NCI-H524 treated with DMSO at 0.1 percent for 48 hours (cell line): ENCODE data around the gene NFIB.

Experiments used
- DNase-seq: peaks from one replicate; lab custom pipeline; 2025; lab: John Stamatoyannopoulos, UW

The NFIB gene

GRCh38 chr9:14306672-14307660 lies 7.0 kb downstream of the NFIB start:
- DNase-seq: no peak

DNA sequence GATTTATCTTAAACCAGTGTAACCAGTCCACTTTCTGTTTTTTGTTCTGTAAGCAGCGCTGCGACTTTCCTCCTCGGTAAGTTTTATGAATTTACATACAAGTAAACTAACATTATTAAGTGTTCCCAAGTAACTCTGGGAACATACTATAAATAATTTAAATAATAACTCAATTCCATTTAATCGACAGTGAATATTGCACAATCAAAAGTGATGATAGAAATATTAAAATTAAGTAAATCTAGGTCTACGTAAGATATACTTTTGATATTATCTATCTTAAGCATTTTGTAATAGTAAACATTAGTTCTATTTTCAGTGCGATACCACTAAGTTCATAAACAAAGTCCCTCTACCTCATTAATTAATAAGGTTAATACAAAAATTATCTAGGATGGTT lies 7.8 kb downstream of the NFIB start:
- DNase-seq: no peak

GRCh38 chr9:14304259-14304658 lies 9.7 kb downstream of the NFIB start:
- no peak for DNase-seq

- no peak for DNase-seq
Observed at GRCh38 chr9:14303521-14303920, 10.4 kb downstream of the NFIB start.

DNA sequence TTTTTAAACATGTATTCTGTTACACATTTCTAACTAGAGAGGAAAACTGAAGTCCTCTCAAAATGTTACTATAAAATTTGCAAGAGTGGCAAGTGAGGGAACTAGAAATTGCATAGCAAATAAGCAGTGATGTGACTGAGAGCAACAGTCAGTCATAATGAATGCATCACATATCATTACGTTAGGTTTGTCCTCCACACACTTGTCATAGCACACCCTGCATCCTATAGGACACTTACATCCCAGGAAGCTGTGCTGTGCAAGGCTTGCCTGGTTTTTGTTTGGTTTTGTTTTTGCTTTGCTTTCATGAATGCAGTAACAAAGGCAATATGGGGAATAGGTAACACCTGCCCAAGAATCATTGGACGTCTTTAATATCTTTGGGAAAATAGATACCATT lies 10.8 kb downstream of the NFIB start:
- no peak for DNase-seq

GRCh38 chr9:14302405-14302804 lies 11.5 kb downstream of the NFIB start:
- no peak for DNase-seq

DNA sequence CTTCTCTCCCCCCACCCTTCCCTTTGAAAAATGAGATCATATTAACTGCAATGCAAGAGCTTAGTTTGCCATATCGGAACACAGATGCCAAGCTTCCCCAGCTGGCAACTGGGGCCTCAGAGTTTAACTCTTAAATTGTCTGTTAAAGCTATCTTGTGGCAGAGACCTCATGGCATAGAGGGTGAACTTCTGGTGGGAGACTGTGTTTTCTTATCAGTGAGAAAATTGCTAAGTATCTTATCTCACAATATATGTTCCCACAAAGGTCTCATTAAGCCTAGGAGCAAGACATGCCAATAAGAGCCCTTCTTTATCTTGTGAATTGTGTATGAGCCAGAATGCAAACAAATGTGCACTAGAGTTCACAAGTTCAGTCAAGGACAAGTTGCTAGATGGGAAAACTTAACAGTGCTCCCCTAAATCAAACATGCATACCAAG lies 12.3 kb downstream of the NFIB start:
- DNase-seq: no peak

DNA sequence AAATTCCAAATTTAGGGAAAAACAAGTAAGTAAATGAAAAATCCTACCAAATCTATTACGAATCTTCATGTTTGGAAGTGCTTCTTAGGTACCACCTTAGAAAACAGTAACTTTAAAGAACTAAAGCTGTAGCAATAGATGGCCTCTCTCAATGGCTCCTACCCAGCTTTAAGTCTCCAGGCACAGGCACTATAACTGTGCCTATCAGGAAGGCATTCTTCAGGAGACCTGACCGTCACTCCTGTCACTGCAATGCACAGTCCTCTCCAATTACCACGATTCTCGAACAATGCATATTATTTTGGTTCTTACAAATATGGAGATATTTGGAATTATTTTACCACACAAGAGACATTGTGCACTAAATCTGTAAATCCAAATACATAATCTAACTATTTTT lies 12.9 kb downstream of the NFIB start:
- no peak for DNase-seq

DNA sequence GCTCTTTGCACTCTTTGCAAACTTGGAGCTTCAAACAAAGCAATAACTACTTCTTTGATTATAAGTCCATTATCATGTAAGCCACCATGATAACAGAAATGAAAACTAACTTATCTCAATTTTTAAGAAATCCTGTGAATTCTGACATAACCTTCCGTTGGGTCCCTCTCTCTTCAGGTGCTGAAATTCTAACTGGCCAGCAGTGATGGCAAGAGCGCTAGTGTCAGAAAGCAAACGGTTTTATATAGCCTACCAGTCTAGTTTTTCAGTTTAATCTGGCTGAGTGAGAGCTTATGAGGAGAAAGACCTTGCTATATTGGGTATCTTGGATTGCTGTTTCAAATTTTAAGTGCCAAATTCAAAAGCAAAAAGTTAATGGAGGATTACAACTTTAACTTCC lies 13.4 kb downstream of the NFIB start:
- DNase-seq: no peak

DNA sequence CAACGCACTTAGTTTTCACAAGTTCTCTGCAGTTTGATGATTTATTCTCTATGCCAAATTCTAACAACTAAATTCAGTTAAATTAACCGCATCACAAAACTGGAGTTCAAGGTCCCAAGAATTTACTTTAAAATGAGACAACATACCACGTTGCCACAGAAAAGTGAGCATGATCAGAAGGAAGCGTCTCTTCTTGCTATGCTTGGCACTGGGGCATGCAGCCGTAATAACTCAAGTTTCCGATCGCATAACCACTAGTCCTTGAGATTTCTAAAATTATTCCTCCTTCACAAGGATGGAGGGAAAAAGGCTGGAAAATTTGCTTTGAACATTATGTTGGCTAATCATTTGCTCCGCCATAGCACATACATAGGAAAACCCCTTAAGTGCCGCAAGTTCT lies 13.9 kb downstream of the NFIB start:
- DNase-seq: no peak

- DNase-seq: no peak
Observed at GRCh38 chr9:14298601-14299022, 15.3 kb downstream of the NFIB start.

GRCh38 chr9:14296495-14297113 lies 17.3 kb downstream of the NFIB start:
- DNase-seq: no peak

GRCh38 chr9:14294659-14295058 lies 19.3 kb downstream of the NFIB start:
- DNase-seq: no peak

- DNase-seq: no peak
Observed at GRCh38 chr9:14293801-14294200, 20.1 kb downstream of the NFIB start.

GRCh38 chr9:14292181-14292739 lies 21.7 kb downstream of the NFIB start:
- no peak for DNase-seq

- no peak for DNase-seq
Observed at GRCh38 chr9:14289916-14290315, 24.0 kb downstream of the NFIB start.

DNA sequence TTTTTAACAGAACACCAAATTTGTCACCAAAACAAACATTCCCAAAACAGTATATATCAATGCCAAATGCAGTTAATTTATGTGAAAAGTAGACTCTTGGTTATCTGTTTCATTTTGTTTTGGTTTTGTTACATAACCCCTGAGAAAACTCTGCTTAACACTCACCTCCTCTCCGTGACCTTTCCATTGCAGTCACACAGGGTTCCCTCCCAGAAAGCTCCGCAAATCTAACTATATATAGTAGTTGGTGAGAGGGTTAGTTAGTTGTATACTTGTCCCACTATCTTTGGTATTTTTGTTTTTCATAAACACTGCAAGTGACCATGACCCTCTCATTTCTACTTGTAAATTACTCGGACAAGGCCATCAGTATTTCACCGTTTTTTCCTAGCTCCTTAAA lies 25.5 kb downstream of the NFIB start:
- no peak for DNase-seq

GRCh38 chr9:14286121-14286520 lies 27.8 kb downstream of the NFIB start:
- no peak for DNase-seq

DNA sequence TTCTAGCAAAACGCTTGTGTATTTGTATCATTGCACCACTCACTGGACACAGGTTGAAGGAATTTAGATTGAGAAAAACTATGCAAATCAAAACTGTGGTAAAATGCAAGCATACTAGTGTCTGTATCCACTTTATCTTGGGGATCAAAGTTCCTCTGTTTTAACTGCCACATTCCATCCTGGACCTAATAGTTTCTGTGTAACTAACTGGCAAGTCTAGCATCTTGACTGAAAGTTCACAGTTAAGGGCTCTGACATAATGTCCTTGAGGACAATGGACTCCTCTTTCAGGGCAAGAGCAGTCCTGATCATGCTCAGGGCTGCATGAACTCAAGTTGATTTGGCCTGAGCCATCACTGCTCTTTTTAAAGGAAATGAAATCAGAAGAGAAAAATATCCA lies 30.7 kb downstream of the NFIB start:
- no peak for DNase-seq

DNA sequence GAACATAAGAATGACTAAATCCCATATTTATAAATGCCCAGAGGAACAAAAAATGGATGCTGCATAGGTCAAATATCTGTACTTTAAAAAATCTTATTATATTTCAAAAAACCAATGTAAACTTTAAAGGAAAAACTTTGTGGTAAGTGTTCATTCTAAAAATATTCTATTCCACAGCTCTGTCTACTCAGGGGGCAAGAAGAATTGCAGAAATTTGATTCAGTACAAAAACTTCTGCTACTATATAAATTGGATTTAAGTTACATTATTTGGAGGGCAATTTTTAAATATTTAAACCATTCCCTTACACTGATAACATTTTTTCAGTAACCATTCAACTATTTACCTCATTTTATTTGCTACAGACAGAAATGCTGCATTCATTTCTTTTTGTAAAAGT lies 32.1 kb downstream of the NFIB start:
- no peak for DNase-seq

GRCh38 chr9:14281136-14281795 lies 32.7 kb downstream of the NFIB start:
- no peak for DNase-seq

DNA sequence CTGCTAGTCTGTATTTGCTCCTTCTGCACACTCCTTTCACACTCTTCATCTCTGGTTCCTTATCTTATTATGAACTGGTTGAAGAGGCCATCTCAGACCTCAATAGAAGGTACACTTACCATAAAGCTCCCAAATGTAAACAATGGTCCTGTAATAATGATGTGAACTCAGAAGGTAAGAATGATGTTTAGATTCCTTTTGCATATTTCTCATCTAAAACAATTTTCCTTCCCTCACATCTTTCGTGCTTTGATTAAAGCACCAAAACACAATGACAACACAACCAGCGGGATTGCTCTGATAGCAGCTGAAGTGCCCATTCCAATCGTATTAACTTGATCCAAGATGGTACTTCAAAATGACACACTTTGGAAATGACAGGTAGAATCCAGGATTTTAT lies 34.3 kb downstream of the NFIB start:
- DNase-seq: no peak
